Measurements from ENCODE around the gene CMTM2. TPM values are rescaled to one million over a fixed set of nuclear protein-coding genes. Genes with fewer than 3 reads are reported as not detected.

CMTM2 gene
- total and polyA plus RNA-seq, 9 donors: 0.25 to 0.68 (median 0.44) TPM

- Histone ChIP-seq H3K9me3 (replicated peaks; ENCODE audit: control insufficient read depth, low read depth, low read length) (no peaks in the 10 kb centered on the region), H3K4me3 (ENCODE audit: low read length) (no peak overlapping the region), H3K27me3 (ENCODE audit: control insufficient read depth, insufficient read depth, low read length) (no peaks in the 10 kb centered on the region), H3K4me1 (ENCODE audit: control insufficient read depth, insufficient read depth, low read length) (no peaks in the 10 kb centered on the region), H3K27ac (ENCODE audit: low read length) (no peak overlapping the region), H3K36me3 (ENCODE audit: control insufficient read depth, insufficient read depth, low read length) (peaks cover 35% of the 10 kb centered on the region)
- DNase-seq: no peak
- 72% methylated on average over 5 of the region's 6 CpGs for WGBS (ENCODE audit: insufficient coverage)
Measured at GRCh38 chr16:66543541-66543940, 35.7 kb upstream of the CMTM2 start.

- WGBS (ENCODE audit: insufficient coverage): 40% methylated on average over 2 of the region's 7 CpGs
- Histone ChIP-seq H3K36me3 (ENCODE audit: control insufficient read depth, insufficient read depth, low read length) (peaks cover 35% of the 10 kb centered on the region), H3K4me3 (ENCODE audit: low read length) (no peak overlapping the region), H3K4me1 (ENCODE audit: control insufficient read depth, insufficient read depth, low read length) (peaks cover 4% of the 10 kb centered on the region), H3K9me3 (replicated peaks; ENCODE audit: control insufficient read depth, low read depth, low read length) (no peaks in the 10 kb centered on the region), H3K27ac (ENCODE audit: low read length) (no peak overlapping the region), H3K27me3 (ENCODE audit: control insufficient read depth, insufficient read depth, low read length) (no peaks in the 10 kb centered on the region)
- DNase-seq: no peak
Measured at GRCh38 chr16:66544016-66544757, 35.1 kb upstream of the CMTM2 start.

- no peak overlapping the region for H3K27ac ChIP-seq (ENCODE audit: low read length)
- no peak for DNase-seq
Measured at GRCh38 chr16:66547101-66547989, 31.9 kb upstream of the CMTM2 start.

GRCh38 chr16:66548068-66548467, 31.2 kb upstream of the CMTM2 start:
- no peaks in the 10 kb centered on the region for H3K27me3 ChIP-seq (ENCODE audit: control insufficient read depth, insufficient read depth, low read length)
- peaks cover 28% of the 10 kb centered on the region for H3K4me1 ChIP-seq (ENCODE audit: control insufficient read depth, insufficient read depth, low read length)
- H3K9me3 ChIP-seq (replicated peaks; ENCODE audit: control insufficient read depth, low read depth, low read length): no peaks in the 10 kb centered on the region
- H3K27ac ChIP-seq (ENCODE audit: low read length): peak overlapping the region; percentile 24
- no peak for DNase-seq
- no peak overlapping the region for H3K4me3 ChIP-seq (ENCODE audit: low read length)
- H3K36me3 ChIP-seq (ENCODE audit: control insufficient read depth, insufficient read depth, low read length): peaks cover 30% of the 10 kb centered on the region
- WGBS (ENCODE audit: insufficient coverage): 97% methylated on average over 4 of the region's 4 CpGs

More at GRCh38 chr16:66547101-66547989, 31.9 kb upstream of the CMTM2 start:
- H3K27me3 ChIP-seq (ENCODE audit: control insufficient read depth, insufficient read depth, low read length): no peaks in the 10 kb centered on the region
- 86% methylated on average over 1 of the region's 5 CpGs for WGBS (ENCODE audit: insufficient coverage)
- peaks cover 31% of the 10 kb centered on the region for H3K36me3 ChIP-seq (ENCODE audit: control insufficient read depth, insufficient read depth, low read length)
- H3K4me3 ChIP-seq (ENCODE audit: low read length): no peak overlapping the region
- H3K4me1 ChIP-seq (ENCODE audit: control insufficient read depth, insufficient read depth, low read length): peaks cover 23% of the 10 kb centered on the region
- no peaks in the 10 kb centered on the region for H3K9me3 ChIP-seq (replicated peaks; ENCODE audit: control insufficient read depth, low read depth, low read length)

GRCh38 chr16:66548868-66549267, 30.4 kb upstream of the CMTM2 start:
- peaks cover 23% of the 10 kb centered on the region for H3K36me3 ChIP-seq (ENCODE audit: control insufficient read depth, insufficient read depth, low read length)
- H3K27ac ChIP-seq (ENCODE audit: low read length): peak overlapping the region; percentile 94
- no peaks in the 10 kb centered on the region for H3K9me3 ChIP-seq (replicated peaks; ENCODE audit: control insufficient read depth, low read depth, low read length)
- no peaks in the 10 kb centered on the region for H3K27me3 ChIP-seq (ENCODE audit: control insufficient read depth, insufficient read depth, low read length)
- peak overlapping the region; percentile 73 for H3K4me3 ChIP-seq (ENCODE audit: low read length)
- WGBS (ENCODE audit: insufficient coverage): 67% methylated on average over 8 of the region's 9 CpGs
- H3K4me1 ChIP-seq (ENCODE audit: control insufficient read depth, insufficient read depth, low read length): peaks cover 30% of the 10 kb centered on the region
- DNase-seq: no peak

GRCh38 chr16:66549284-66550131, 29.8 kb upstream of the CMTM2 start, which contains the start of gene TK2:
Gene TK2, minus strand, starts transcription at chr16:66550122. Its CDS starts 61 bp downstream, at chr16:66550061.
- H3K4me1 ChIP-seq (ENCODE audit: control insufficient read depth, insufficient read depth, low read length): peaks cover 33% of the 10 kb centered on the region
- H3K9me3 ChIP-seq (replicated peaks; ENCODE audit: control insufficient read depth, low read depth, low read length): no peaks in the 10 kb centered on the region
- H3K27me3 ChIP-seq (ENCODE audit: control insufficient read depth, insufficient read depth, low read length): no peaks in the 10 kb centered on the region
- WGBS (ENCODE audit: insufficient coverage): 3% methylated on average over 77 of the region's 80 CpGs
- H3K27ac ChIP-seq (ENCODE audit: low read length): peak within 1 kb of the TSS; percentile 97
- H3K4me3 ChIP-seq (ENCODE audit: low read length): peak within 1 kb of the TSS; percentile 73
- peaks cover 19% of the 10 kb centered on the region for H3K36me3 ChIP-seq (ENCODE audit: control insufficient read depth, insufficient read depth, low read length)
- peak; percentile 92 for DNase-seq

GRCh38 chr16:66551348-66551759, 27.9 kb upstream of the CMTM2 start:
- H3K4me1 ChIP-seq (ENCODE audit: control insufficient read depth, insufficient read depth, low read length): peaks cover 33% of the 10 kb centered on the region
- WGBS (ENCODE audit: insufficient coverage): 38% methylated on average over 5 of the region's 6 CpGs
- peaks cover 14% of the 10 kb centered on the region for H3K36me3 ChIP-seq (ENCODE audit: control insufficient read depth, insufficient read depth, low read length)
- H3K27me3 ChIP-seq (ENCODE audit: control insufficient read depth, insufficient read depth, low read length): no peaks in the 10 kb centered on the region
- no peaks in the 10 kb centered on the region for H3K9me3 ChIP-seq (replicated peaks; ENCODE audit: control insufficient read depth, low read depth, low read length)
- no peak overlapping the region for H3K4me3 ChIP-seq (ENCODE audit: low read length)
- peak overlapping the region; percentile 97 for H3K27ac ChIP-seq (ENCODE audit: low read length)
- peak; percentile 78 for DNase-seq

GRCh38 chr16:66551788-66552285, 27.4 kb upstream of the CMTM2 start:
- peaks cover 14% of the 10 kb centered on the region for H3K36me3 ChIP-seq (ENCODE audit: control insufficient read depth, insufficient read depth, low read length)
- peak overlapping the region; percentile 97 for H3K27ac ChIP-seq (ENCODE audit: low read length)
- H3K9me3 ChIP-seq (replicated peaks; ENCODE audit: control insufficient read depth, low read depth, low read length): no peaks in the 10 kb centered on the region
- H3K27me3 ChIP-seq (ENCODE audit: control insufficient read depth, insufficient read depth, low read length): no peaks in the 10 kb centered on the region
- DNase-seq: peak; percentile 32
- 38% methylated on average over 4 of the region's 8 CpGs for WGBS (ENCODE audit: insufficient coverage)
- peaks cover 33% of the 10 kb centered on the region for H3K4me1 ChIP-seq (ENCODE audit: control insufficient read depth, insufficient read depth, low read length)
- H3K4me3 ChIP-seq (ENCODE audit: low read length): peak overlapping the region; percentile 68

- Histone ChIP-seq H3K9me3 (replicated peaks; ENCODE audit: control insufficient read depth, low read depth, low read length) (no peaks in the 10 kb centered on the region), H3K4me3 (ENCODE audit: low read length) (peak within 1 kb of the TSS; percentile 68), H3K27ac (ENCODE audit: low read length) (peak within 1 kb of the TSS; percentile 97), H3K4me1 (ENCODE audit: control insufficient read depth, insufficient read depth, low read length) (peaks cover 33% of the 10 kb centered on the region), H3K27me3 (ENCODE audit: control insufficient read depth, insufficient read depth, low read length) (no peaks in the 10 kb centered on the region), H3K36me3 (ENCODE audit: control insufficient read depth, insufficient read depth, low read length) (peaks cover 9% of the 10 kb centered on the region)
- peak; percentile 95 for DNase-seq
- 10% methylated on average over 59 of the region's 63 CpGs for WGBS (ENCODE audit: insufficient coverage)
Measured at GRCh38 chr16:66552286-66553177, 26.7 kb upstream of the CMTM2 start, which contains the start of gene CKLF. Gene CKLF, plus strand, starts transcription at chr16:66552576. Its CDS starts 140 bp downstream, at chr16:66552716.
